GM12865 (cell line): ENCODE data around the gene CDH24.

Experiments
- DNase-seq: peaks from one replicate; pipeline ENCODE4 v3.0.0; 2010; ENCODE audit warnings: low read depth
- H3K4me3 ChIP-seq: 2 replicates; pipeline ENCODE4 v1.5.1; 2011; ENCODE audit warnings: mild to moderate bottlenecking, low read depth, low read length, control low read depth
- CTCF ChIP-seq: IDR thresholded peaks from 2 replicates; pipeline ENCODE4 v1.5.1; 2011; ENCODE audit warnings: low read length, control low read depth, low read depth, inconsistent platforms; ENCODE audit not compliant: insufficient read depth; ENCODE audit errors: missing control alignments

CDH24 gene

GRCh38 chr14:23033251-23033727 is 24.0 kb downstream of the CDH24 start:
- no peak overlapping the region; the same call in 1 of the 2 replicates for H3K4me3 ChIP-seq
- DNase-seq = no peak
- no peak for TF ChIP-seq CTCF

DNA sequence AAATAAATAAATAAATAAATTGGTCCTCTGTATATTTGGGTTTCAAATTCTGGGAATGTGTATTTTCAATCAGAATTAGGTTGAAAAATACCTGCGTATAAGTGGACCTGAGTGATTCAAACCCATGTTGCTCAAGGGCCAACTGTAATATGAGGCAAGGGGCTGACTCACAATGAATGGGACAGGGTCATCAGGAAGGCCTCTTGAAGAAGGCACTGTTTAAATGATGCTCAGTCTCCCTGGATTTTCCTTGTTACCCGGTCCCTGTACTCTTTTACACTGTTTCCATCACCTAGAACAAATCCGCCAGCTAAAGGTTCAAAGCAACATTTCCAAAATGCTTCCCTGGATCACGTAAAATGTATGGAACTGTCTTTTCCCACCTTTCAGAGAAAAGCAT is 26.4 kb downstream of the CDH24 start:
- no peak for DNase-seq
- H3K4me3 ChIP-seq = no peak overlapping the region
- no peak for TF ChIP-seq CTCF

- DNase-seq = no peak
- no peak overlapping the region for H3K4me3 ChIP-seq
- no peak for TF ChIP-seq CTCF
Measured at GRCh38 chr14:23028799-23029198, 28.5 kb downstream of the CDH24 start.

DNA sequence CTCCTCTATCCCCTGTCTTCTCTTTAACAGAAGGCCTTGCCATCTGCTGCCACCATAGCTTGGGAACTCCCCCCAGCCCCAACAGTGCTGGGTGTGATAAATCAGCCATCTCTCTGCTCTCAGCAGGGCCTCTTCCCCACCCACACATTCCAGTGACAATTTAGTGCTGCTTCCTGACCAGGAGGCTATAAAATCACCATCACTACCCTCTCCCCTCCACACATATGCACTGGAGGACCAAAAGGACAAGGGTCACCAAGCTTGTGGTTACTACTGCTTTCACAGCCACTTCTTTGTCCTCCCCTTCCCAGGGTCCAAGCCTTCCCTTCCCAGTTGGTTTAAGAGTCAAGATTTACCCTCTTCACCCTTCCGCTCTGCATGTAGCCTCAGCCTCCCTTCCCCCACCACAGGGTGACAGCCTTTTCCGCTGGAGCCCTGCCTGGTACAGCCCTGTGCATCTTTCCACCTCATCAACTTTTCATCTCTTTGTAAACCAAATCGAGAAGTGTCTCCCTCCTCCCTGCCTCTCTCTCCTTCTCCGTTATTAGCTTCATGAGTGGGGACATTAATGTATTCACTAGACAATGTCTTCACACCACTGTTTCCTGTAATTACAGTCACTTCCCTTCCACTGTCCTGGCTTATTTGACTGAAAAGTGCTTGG is 32.0 kb downstream of the CDH24 start:
- H3K4me3 ChIP-seq = no peak overlapping the region
- TF ChIP-seq CTCF = no peak
- no peak for DNase-seq

DNA sequence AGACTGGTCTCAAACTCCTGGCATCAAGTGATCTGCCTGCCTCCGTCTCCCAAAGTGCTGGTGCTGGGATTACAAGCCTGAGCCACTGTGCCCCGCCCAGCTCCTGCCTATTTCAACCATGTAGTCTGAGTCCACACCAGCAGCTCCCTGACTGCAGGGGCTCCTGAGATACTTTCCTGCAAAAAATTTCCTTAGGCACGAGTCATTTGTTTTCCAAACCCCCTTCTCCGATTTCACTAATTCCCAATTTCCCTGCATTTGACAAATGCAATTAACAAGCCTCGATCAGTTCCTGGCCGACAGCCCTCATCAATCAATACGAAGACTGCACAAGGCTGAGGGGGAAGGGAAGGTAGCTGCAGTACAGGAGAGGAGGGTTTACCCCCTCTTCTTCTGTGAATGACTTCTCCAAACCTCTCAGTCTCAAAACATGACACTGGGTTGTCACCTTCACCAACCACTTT is 32.7 kb downstream of the CDH24 start:
- no peak for DNase-seq
- H3K4me3 ChIP-seq = no peak overlapping the region
- TF ChIP-seq CTCF = no peak

DNA sequence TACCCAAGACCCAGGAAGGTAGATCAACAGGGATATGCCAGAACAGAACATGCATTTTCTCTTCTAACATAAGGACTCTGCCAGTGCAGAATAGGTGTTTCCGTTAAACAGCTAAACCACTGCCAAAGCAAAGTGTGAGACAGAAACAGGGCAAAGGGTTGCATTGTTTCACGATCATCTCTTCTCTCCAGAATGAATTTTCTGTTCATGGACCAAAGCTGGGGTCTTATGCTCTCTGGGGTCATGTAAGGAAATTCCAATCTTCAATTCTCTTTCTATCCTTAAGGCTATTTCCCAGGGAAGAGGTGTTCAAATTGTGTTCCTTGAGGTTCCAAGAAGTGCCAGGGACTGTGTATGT is 33.5 kb downstream of the CDH24 start:
- no peak for DNase-seq
- H3K4me3 ChIP-seq = no peak overlapping the region
- TF ChIP-seq CTCF = no peak
